GM12891 (cell line): ENCODE measurements around the gene RAB3A.

ENCODE experiments used
- POLR2A ChIP-seq: IDR thresholded peaks from 2 replicates; pipeline ENCODE4 v1.6.1; 2011; ENCODE audit warnings: low read depth, low read length, control low read depth
- POLR2AphosphoS5 ChIP-seq: IDR thresholded peaks from 2 replicates; pipeline ENCODE4 v1.6.1; 2011; ENCODE audit warnings: low read depth, low read length, control low read depth
- POU2F2 ChIP-seq: IDR thresholded peaks from 2 replicates; pipeline ENCODE4 v1.6.1; 2011; ENCODE audit warnings: low read depth, mild to moderate bottlenecking, control low read depth, low read length, moderate library complexity
- SPI1 ChIP-seq: IDR thresholded peaks from 2 replicates; pipeline ENCODE4 v1.6.1; 2011; ENCODE audit warnings: low read depth, low read length, control low read depth
- TAF1 ChIP-seq: IDR thresholded peaks from 2 replicates; pipeline ENCODE4 v1.6.1; 2011; ENCODE audit warnings: low read depth, low read length, control low read depth

GRCh38 chr19:18225355-18225701, 21.5 kb upstream of the RAB3A start:
- TF ChIP-seq POLR2A (no peak), TAF1 (no peak), POLR2AphosphoS5 (no peak), SPI1 (no peak), POU2F2 (no peak)
